ENCODE measurements around the gene CACHD1.

The CACHD1 gene

GRCh38 chr1:64474133-64474532, 4.2 kb downstream of the CACHD1 start:
- Histone ChIP-seq H3K9me3 (ENCODE audit: control insufficient read depth, low read length) (no peaks in the 10 kb centered on the region), H4K91ac (ENCODE audit: low read length) (no peak overlapping the region), H3K27me3 (ENCODE audit: control insufficient read depth in 1 of 2, insufficient read depth in 1 of 2, low read length in 2 of 2) (peaks cover 1 to 3% of the 10 kb centered on the region in 2 experiments), H3K23ac (ENCODE audit: low read length in 2 of 2) (no peak overlapping the region), H3K4ac (ENCODE audit: low read depth in 1 of 2, low read length in 2 of 2) (no peak overlapping the region), H3K14ac (ENCODE audit: low read length in 2 of 2) (no peak overlapping the region), H2BK15ac (ENCODE audit: low read depth, poor library complexity, severe bottlenecking) (no peak overlapping the region), H3K18ac (ENCODE audit: low read depth in 1 of 2, low read length in 2 of 2) (peak overlapping the region in 1 of 2 experiments; percentile 24), H3K4me2 (ENCODE audit: low read length, poor library complexity, severe bottlenecking) (no peak overlapping the region), H3K79me1 (replicated peaks; ENCODE audit: low read length, poor library complexity, severe bottlenecking) (peaks cover 31% of the 10 kb centered on the region), H2BK5ac (ENCODE audit: low read depth, low read length, poor library complexity, severe bottlenecking) (no peak overlapping the region), H3K9ac (ENCODE audit: low read length) (no peak overlapping the region), H2BK120ac (ENCODE audit: low read depth, low read length) (no peak overlapping the region), H2AFZ (ENCODE audit: low read depth, low read length) (peak overlapping the region; percentile 14), H3K36me3 (ENCODE audit: control insufficient read depth in 1 of 2, insufficient read depth in 2 of 2, low read depth in 1 of 2, low read length in 2 of 2) (no peaks in the 10 kb centered on the region), H2BK12ac (ENCODE audit: low read length in 2 of 2) (no peak overlapping the region), H2AK5ac (ENCODE audit: low read length, severe bottlenecking) (no peak overlapping the region), H4K8ac (ENCODE audit: low read length) (no peak overlapping the region), H3K27ac (ENCODE audit: low read length, poor library complexity, severe bottlenecking) (no peak overlapping the region), H3K4me3 (ENCODE audit: insufficient read depth in 1 of 2, low read depth in 1 of 2, low read length in 2 of 2) (no peak overlapping the region), H3K4me1 (ENCODE audit: control insufficient read depth, insufficient read depth, low read depth, low read length) (peaks cover 19% of the 10 kb centered on the region)
- WGBS, result 79% methylated on average over 2 of the region's 2 CpGs
- DNase-seq, result no peak

GRCh38 chr1:64474665-64475439, 4.9 kb downstream of the CACHD1 start:
- peak overlapping the region; percentile 19 for H3K27ac ChIP-seq (ENCODE audit: low read length, poor library complexity, severe bottlenecking)
- H3K4me2 ChIP-seq (ENCODE audit: low read length, poor library complexity, severe bottlenecking), result no peak overlapping the region
- 100% methylated on average over 2 of the region's 2 CpGs for WGBS
- no peak overlapping the region for H2BK15ac ChIP-seq (ENCODE audit: low read depth, poor library complexity, severe bottlenecking)
- H2AK5ac ChIP-seq (ENCODE audit: low read length, severe bottlenecking), result no peak overlapping the region
- no peaks in the 10 kb centered on the region for H3K27me3 ChIP-seq (ENCODE audit: control insufficient read depth in 1 of 2, insufficient read depth in 1 of 2, low read length in 2 of 2)
- no peak overlapping the region for H3K4me3 ChIP-seq (ENCODE audit: insufficient read depth in 1 of 2, low read depth in 1 of 2, low read length in 2 of 2)
- H2AFZ ChIP-seq (ENCODE audit: low read depth, low read length), result no peak overlapping the region
- no peak overlapping the region for H3K23ac ChIP-seq (ENCODE audit: low read length in 2 of 2)
- H3K79me1 ChIP-seq (replicated peaks; ENCODE audit: low read length, poor library complexity, severe bottlenecking), result peaks cover 31% of the 10 kb centered on the region
- peaks cover 19% of the 10 kb centered on the region for H3K4me1 ChIP-seq (ENCODE audit: control insufficient read depth, insufficient read depth, low read depth, low read length)
- H3K18ac ChIP-seq (ENCODE audit: low read depth in 1 of 2, low read length in 2 of 2), result peak overlapping the region in 1 of 2 experiments; percentile 64
- H3K14ac ChIP-seq (ENCODE audit: low read length in 2 of 2), result peak overlapping the region in 1 of 2 experiments; percentile 70
- peak overlapping the region in 1 of 2 experiments; percentile 10 for H3K4ac ChIP-seq (ENCODE audit: low read depth in 1 of 2, low read length in 2 of 2)
- no peak overlapping the region for H2BK5ac ChIP-seq (ENCODE audit: low read depth, low read length, poor library complexity, severe bottlenecking)
- H2BK12ac ChIP-seq (ENCODE audit: low read length in 2 of 2), result no peak overlapping the region
- H4K91ac ChIP-seq (ENCODE audit: low read length), result no peak overlapping the region
- H3K9ac ChIP-seq (ENCODE audit: low read length), result no peak overlapping the region
- no peak overlapping the region for H2BK120ac ChIP-seq (ENCODE audit: low read depth, low read length)
- H4K8ac ChIP-seq (ENCODE audit: low read length), result no peak overlapping the region
- no peaks in the 10 kb centered on the region for H3K9me3 ChIP-seq (ENCODE audit: control insufficient read depth, low read length)
- no peaks in the 10 kb centered on the region for H3K36me3 ChIP-seq (ENCODE audit: control insufficient read depth in 1 of 2, insufficient read depth in 2 of 2, low read depth in 1 of 2, low read length in 2 of 2)
- no peak for DNase-seq

GRCh38 chr1:64476251-64476952, 6.5 kb downstream of the CACHD1 start:
- Histone ChIP-seq H2BK15ac (ENCODE audit: low read depth, poor library complexity, severe bottlenecking) (no peak overlapping the region), H3K27ac (ENCODE audit: low read length, poor library complexity, severe bottlenecking) (peak overlapping the region; percentile 37), H3K9ac (ENCODE audit: low read length) (peak overlapping the region; percentile 47), H2BK12ac (ENCODE audit: low read length in 2 of 2) (peak overlapping the region in 1 of 2 experiments; percentile 49), H2AFZ (ENCODE audit: low read depth, low read length) (no peak overlapping the region), H2BK5ac (ENCODE audit: low read depth, low read length, poor library complexity, severe bottlenecking) (no peak overlapping the region), H2BK120ac (ENCODE audit: low read depth, low read length) (no peak overlapping the region), H3K79me1 (replicated peaks; ENCODE audit: low read length, poor library complexity, severe bottlenecking) (peaks cover 24% of the 10 kb centered on the region), H4K91ac (ENCODE audit: low read length) (no peak overlapping the region), H3K27me3 (ENCODE audit: control insufficient read depth in 1 of 2, insufficient read depth in 1 of 2, low read length in 2 of 2) (no peaks in the 10 kb centered on the region), H3K4me3 (ENCODE audit: insufficient read depth in 1 of 2, low read depth in 1 of 2, low read length in 2 of 2) (no peak overlapping the region), H3K36me3 (ENCODE audit: control insufficient read depth in 1 of 2, insufficient read depth in 2 of 2, low read depth in 1 of 2, low read length in 2 of 2) (no peaks in the 10 kb centered on the region), H3K23ac (ENCODE audit: low read length in 2 of 2) (no peak overlapping the region), H3K14ac (ENCODE audit: low read length in 2 of 2) (no peak overlapping the region), H3K18ac (ENCODE audit: low read depth in 1 of 2, low read length in 2 of 2) (no peak overlapping the region), H2AK5ac (ENCODE audit: low read length, severe bottlenecking) (peak overlapping the region; percentile 83), H3K4me1 (ENCODE audit: control insufficient read depth, insufficient read depth, low read depth, low read length) (peaks cover 16% of the 10 kb centered on the region), H3K4me2 (ENCODE audit: low read length, poor library complexity, severe bottlenecking) (no peak overlapping the region), H3K9me3 (ENCODE audit: control insufficient read depth, low read length) (no peaks in the 10 kb centered on the region), H3K4ac (ENCODE audit: low read depth in 1 of 2, low read length in 2 of 2) (peak overlapping the region in 1 of 2 experiments; percentile 35), H4K8ac (ENCODE audit: low read length) (no peak overlapping the region)
- 69% methylated on average over 4 of the region's 4 CpGs for WGBS
- peak; percentile 84 for DNase-seq
